NT2/D1 (cell line): ENCODE data around the gene GMDS.
"Not testable (repeated sequence)": the region's sequence is repeated elsewhere in the genome, so short reads cannot be mapped to it uniquely, and the experiment has no call there.

Source experiments
- DNase-seq: peaks from one replicate; pipeline ENCODE4 v3.0.0-alpha.2; 2011; ENCODE audit warnings: low read depth, low spot score
- H3K27me3 ChIP-seq: 2 replicates; pipeline ENCODE4 v1.6.0; 2011; ENCODE audit warnings: mild to moderate bottlenecking; ENCODE audit not compliant: insufficient read length, insufficient read depth
- H3K36me3 ChIP-seq: 2 replicates; pipeline ENCODE4 v1.6.1; 2011; ENCODE audit warnings: mild to moderate bottlenecking, low read length, mixed read lengths; ENCODE audit not compliant: insufficient read depth, insufficient read length
- H3K4me1 ChIP-seq: 2 replicates; pipeline ENCODE4 v1.5.1; 2011; ENCODE audit not compliant: insufficient read depth, insufficient read length
- H3K4me3 ChIP-seq: 2 replicates; pipeline ENCODE4 v1.5.1; 2011; ENCODE audit warnings: low read depth; ENCODE audit not compliant: insufficient read length
- H3K9ac ChIP-seq: 2 replicates; pipeline ENCODE4 v1.6.0; 2011; ENCODE audit warnings: low read depth; ENCODE audit not compliant: insufficient read length
- H3K9me3 ChIP-seq: 2 replicates; pipeline ENCODE4 v1.5.1; 2011; ENCODE audit warnings: mild to moderate bottlenecking, low read length; ENCODE audit not compliant: insufficient read depth
- SUZ12 ChIP-seq: IDR thresholded peaks from 2 replicates; pipeline ENCODE4 v1.6.1; 2011; ENCODE audit not compliant: insufficient read length, insufficient read depth; ENCODE audit errors: extremely low read depth
- YY1 ChIP-seq: IDR thresholded peaks from 2 replicates; pipeline ENCODE4 v1.6.1; 2011; ENCODE audit not compliant: insufficient read length, insufficient read depth
- ZNF274 ChIP-seq: IDR thresholded peaks from 2 replicates; pipeline ENCODE4 v1.6.1; 2011; ENCODE audit warnings: mild to moderate bottlenecking, low read depth, low read length

GMDS gene

GRCh38 chr6:1701668-1702353 is 543.6 kb downstream of the GMDS start:
- DNase-seq: no peak
- Histone ChIP-seq H3K4me1 (peaks cover 4% of the 10 kb centered on the region), H3K36me3 (no peaks in the 10 kb centered on the region), H3K4me3 (no peak overlapping the region), H3K9me3 (no peaks in the 10 kb centered on the region), H3K27me3 (no peaks in the 10 kb centered on the region), H3K9ac (no peak overlapping the region)
- TF ChIP-seq YY1 (no peak), ZNF274 (no peak), SUZ12 (no peak)

DNA sequence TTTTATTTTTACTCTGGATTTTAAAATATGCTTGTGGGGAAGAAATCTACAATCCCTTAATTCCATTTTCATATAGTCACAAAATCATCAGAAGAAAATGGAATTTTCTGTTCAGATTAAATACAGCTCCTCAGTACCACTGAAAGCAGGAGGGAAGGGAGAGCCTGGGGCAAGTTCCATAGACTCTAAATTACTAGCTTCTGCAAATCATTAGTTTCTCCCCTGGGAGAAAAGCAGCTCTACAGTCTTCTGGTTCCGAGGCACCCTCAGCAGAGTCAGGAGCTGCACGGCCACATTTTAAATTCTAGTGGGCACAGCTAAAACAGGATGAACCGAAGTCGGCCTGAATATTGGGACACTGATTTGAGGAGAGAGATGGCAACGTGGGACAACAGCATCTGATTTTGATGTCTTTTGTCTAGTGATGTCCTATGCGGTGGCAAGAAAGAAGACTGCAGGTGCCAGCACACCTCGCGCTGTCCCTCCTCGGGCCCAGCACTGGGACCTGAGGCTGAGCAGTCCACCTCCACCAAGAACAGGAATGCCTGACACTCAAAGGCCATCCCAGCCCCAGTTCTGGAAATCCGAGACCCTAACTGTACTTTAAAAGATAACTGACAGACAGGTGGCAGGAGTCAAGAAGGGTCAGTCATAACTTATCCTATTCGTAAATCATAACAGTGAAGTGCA is 545.0 kb downstream of the GMDS start:
- Histone ChIP-seq H3K27me3 (no peaks in the 10 kb centered on the region), H3K4me1 (peaks cover 4% of the 10 kb centered on the region), H3K36me3 (no peaks in the 10 kb centered on the region), H3K4me3 (no peak overlapping the region), H3K9me3 (no peaks in the 10 kb centered on the region), H3K9ac (no peak overlapping the region)
- TF ChIP-seq ZNF274 (no peak), YY1 (no peak), SUZ12 (no peak)
- no peak for DNase-seq

DNA sequence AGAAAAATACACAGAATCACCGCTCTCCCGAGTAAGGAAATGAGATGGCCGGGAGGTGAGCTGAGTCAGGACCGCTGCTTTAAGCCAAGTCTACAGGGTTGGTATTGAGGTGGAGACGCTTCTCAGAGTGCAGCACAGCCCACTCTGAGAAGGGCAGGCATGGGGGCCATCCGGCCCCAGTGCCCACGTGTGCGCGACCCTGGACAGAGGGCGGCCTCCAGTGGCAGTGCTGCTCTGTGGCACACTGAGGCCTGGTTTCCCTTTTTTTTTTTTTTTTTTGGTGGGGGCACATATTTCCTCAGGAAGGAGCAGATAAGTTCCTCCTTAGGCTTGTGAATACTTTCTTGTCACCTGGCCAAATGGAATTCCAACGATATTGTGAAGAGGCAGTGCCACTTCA is 546.9 kb downstream of the GMDS start:
- no peak for DNase-seq
- H3K9ac ChIP-seq: no peak overlapping the region
- no peak overlapping the region for H3K4me3 ChIP-seq
- no peaks in the 10 kb centered on the region for H3K9me3 ChIP-seq
- TF ChIP-seq SUZ12: no peak
- no peak for TF ChIP-seq ZNF274
- no peak for TF ChIP-seq YY1
- no peaks in the 10 kb centered on the region for H3K36me3 ChIP-seq
- H3K27me3 ChIP-seq: no peaks in the 10 kb centered on the region
- peaks cover 4% of the 10 kb centered on the region for H3K4me1 ChIP-seq

DNA sequence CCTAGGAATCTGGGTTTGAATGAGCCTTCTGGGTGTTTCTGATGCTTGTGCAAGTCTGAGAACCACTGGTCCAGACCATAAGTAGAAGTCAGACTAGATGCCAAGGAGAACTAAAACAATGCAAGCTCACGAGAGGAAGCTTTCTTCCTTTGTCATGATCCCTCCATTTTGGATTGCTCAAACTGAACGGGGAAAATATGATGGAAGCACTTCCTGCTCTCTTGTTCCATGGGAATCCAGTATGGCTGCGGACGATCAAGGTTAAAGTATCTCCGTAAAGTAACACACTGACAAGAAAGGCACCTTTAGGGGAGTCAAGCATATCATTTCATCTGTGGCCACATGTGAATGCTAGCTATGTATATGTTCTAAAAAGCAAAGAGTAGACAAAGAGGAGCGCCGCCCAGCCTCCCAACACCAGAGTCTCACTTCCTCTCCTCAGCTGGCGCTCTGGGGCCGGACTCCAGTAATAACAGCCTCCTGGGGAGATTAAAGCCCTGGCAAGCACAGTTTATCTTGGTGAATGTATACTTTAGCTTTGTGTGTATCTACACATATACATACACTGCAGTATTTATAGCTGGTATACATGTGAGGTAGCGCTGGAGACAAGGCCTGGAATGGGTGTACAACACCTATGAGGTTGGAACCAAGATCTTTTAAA is 547.6 kb downstream of the GMDS start:
- no peaks in the 10 kb centered on the region for H3K27me3 ChIP-seq
- no peaks in the 10 kb centered on the region for H3K9me3 ChIP-seq
- TF ChIP-seq ZNF274 (no peak), SUZ12 (no peak), YY1 (no peak)
- H3K9ac ChIP-seq: no peak overlapping the region
- no peak for DNase-seq
- no peaks in the 10 kb centered on the region for H3K36me3 ChIP-seq
- no peak overlapping the region for H3K4me3 ChIP-seq
- peaks cover 4% of the 10 kb centered on the region for H3K4me1 ChIP-seq

GRCh38 chr6:1696463-1696850 is 548.9 kb downstream of the GMDS start:
- no peak for DNase-seq
- Histone ChIP-seq H3K4me3 (no peak overlapping the region), H3K9ac (no peak overlapping the region), H3K9me3 (no peaks in the 10 kb centered on the region), H3K36me3 (no peaks in the 10 kb centered on the region), H3K27me3 (no peaks in the 10 kb centered on the region), H3K4me1 (peaks cover 2% of the 10 kb centered on the region)
- TF ChIP-seq SUZ12: no peak
- no peak for TF ChIP-seq ZNF274
- no peak for TF ChIP-seq YY1

GRCh38 chr6:1695546-1696462 is 549.6 kb downstream of the GMDS start:
- no peaks in the 10 kb centered on the region for H3K36me3 ChIP-seq
- no peaks in the 10 kb centered on the region for H3K27me3 ChIP-seq
- H3K4me1 ChIP-seq: peaks cover 2% of the 10 kb centered on the region
- no peaks in the 10 kb centered on the region for H3K9me3 ChIP-seq
- no peak for DNase-seq
- H3K4me3 ChIP-seq: no peak overlapping the region
- H3K9ac ChIP-seq: no peak overlapping the region
- TF ChIP-seq ZNF274: no peak
- no peak for TF ChIP-seq YY1
- no peak for TF ChIP-seq SUZ12

GRCh38 chr6:1691828-1692227 is 553.6 kb downstream of the GMDS start:
- not testable (repeated sequence) for H3K4me3 ChIP-seq, DNase-seq, H3K36me3 ChIP-seq, H3K9ac ChIP-seq, H3K9me3 ChIP-seq, H3K27me3 ChIP-seq, H3K4me1 ChIP-seq

- not testable (repeated sequence) for H3K36me3 ChIP-seq, H3K4me1 ChIP-seq, H3K9ac ChIP-seq, DNase-seq, H3K4me3 ChIP-seq, H3K27me3 ChIP-seq, H3K9me3 ChIP-seq
Observed at GRCh38 chr6:1690656-1691055, 554.7 kb downstream of the GMDS start.
